B cell (primary cell): Measurements from ENCODE around the gene CMTM6. TPM values are rescaled to one million over a fixed set of nuclear protein-coding genes. Genes with fewer than 3 reads are reported as not detected.
"Not testable (repeated sequence)": the region's sequence is repeated elsewhere in the genome, so short reads cannot be mapped to it uniquely, and the experiment has no call there.

Source experiments
- ATAC-seq: fragments of 200-7000 bp; cut with Tn5 transposase; one replicate; pipeline ENCODE4 v1.10.0; 2021; ENCODE audit warnings: low read depth, mild to moderate bottlenecking, moderate number of reproducible peaks, moderate library complexity
- CTCF ChIA-PET: fragments of 350-600 bp; sonication (Branson Sonifier 250); formaldehyde crosslinking; loops from one replicate; lab custom pipeline; 2021; ENCODE audit warnings: antibody characterized with exemption, inconsistent platforms; lab: Charles Lee
- POLR2A ChIA-PET: fragments of 350-600 bp; sonication (Branson Sonifier 250); formaldehyde crosslinking; loops from one replicate; lab custom pipeline; 2021; ENCODE audit warnings: antibody characterized with exemption; lab: Charles Lee
- DNase-seq: peaks from one replicate; pipeline ENCODE4 v3.0.0; 2013
- H2AFZ ChIP-seq: 2 replicates; pipeline ENCODE4 v1.6.1; 2012; ENCODE audit warnings: mild to moderate bottlenecking, low read depth, low read length; ENCODE audit not compliant: insufficient read depth, poor library complexity, severe bottlenecking
- H3K27ac ChIP-seq, 2 donors: 1 replicate in 1 of 2; 2 replicates in 1 of 2; pipeline ENCODE4 v1.5.1; 2012 to 2013; ENCODE audit warnings: low read length in 2 of 2, mild to moderate bottlenecking in 2 of 2, moderate library complexity in 1 of 2
- H3K27me3 ChIP-seq, 4 experiments: fragments of 200-600 bp in 1 of 4; sonication (generic) in 1 of 4; replicated peaks in 1 of 4; 1 replicate in 2 of 4; 2 replicates in 2 of 4; pipeline versions ENCODE4 v1.6.1 to v1.7.0; 2013 to 2016; ENCODE audit warnings: low read length in 3 of 4, mild to moderate bottlenecking in 2 of 4, mixed read lengths in 1 of 4, moderate library complexity in 1 of 4; ENCODE audit not compliant: insufficient read depth in 4 of 4, control insufficient read depth in 3 of 4; ENCODE audit errors: control extremely low read depth in 1 of 4
- H3K36me3 ChIP-seq, 2 experiments: replicated peaks in 1 of 2; 1 replicate in 1 of 2; 2 replicates in 1 of 2; pipeline versions ENCODE4 v1.6.1 to v1.7.1; 2013; ENCODE audit warnings: low read length in 1 of 2; ENCODE audit not compliant: insufficient read depth in 2 of 2, control insufficient read depth in 1 of 2; ENCODE audit errors: control extremely low read depth in 1 of 2, extremely low read depth in 1 of 2
- H3K4me1 ChIP-seq, 2 donors: fragments of 200-600 bp in 1 of 2; sonication (generic) in 1 of 2; 1 replicate in 1 of 2; 2 replicates in 1 of 2; pipeline versions ENCODE4 v1.5.1 to v1.6.1; 2013 to 2017; ENCODE audit warnings: low read length in 2 of 2; ENCODE audit not compliant: control insufficient read depth in 2 of 2, insufficient read depth in 2 of 2
- H3K4me2 ChIP-seq: replicated peaks from 2 replicates; pipeline ENCODE3; 2012; ENCODE audit warnings: mild to moderate bottlenecking, low read depth, low read length; ENCODE audit not compliant: poor library complexity, severe bottlenecking
- H3K4me3 ChIP-seq, 5 experiments: fragments of 200-600 bp in 1 of 5; sonication (generic) in 1 of 5; 1 replicate in 3 of 5; 2 replicates in 2 of 5; pipeline versions ENCODE4 v1.5.1 to v1.7.0; 2011 to 2016; ENCODE audit warnings: low read length in 4 of 5, mild to moderate bottlenecking in 4 of 5, low read depth in 2 of 5, control low read depth in 1 of 5, moderate library complexity in 1 of 5; ENCODE audit not compliant: insufficient read depth in 1 of 5; ENCODE audit errors: control extremely low read depth in 1 of 5, extremely low read depth in 1 of 5
- H3K79me2 ChIP-seq: fragments of 200-600 bp; sonication (generic); one replicate; pipeline ENCODE4 v1.6.0; 2016; ENCODE audit warnings: low read length; ENCODE audit not compliant: control insufficient read depth, insufficient read depth
- H3K9ac ChIP-seq: fragments of 200-600 bp; sonication (generic); 2 replicates; pipeline ENCODE4 v1.6.1; 2017; ENCODE audit warnings: mild to moderate bottlenecking, low read length, moderate library complexity
- H3K9me3 ChIP-seq, 3 donors: one replicate each; pipeline versions ENCODE4 v1.6.1 to v1.7.1; 2013; ENCODE audit warnings: low read length in 2 of 3; ENCODE audit not compliant: control insufficient read depth in 2 of 3, insufficient read depth in 1 of 3; ENCODE audit errors: control extremely low read depth in 1 of 3
- H4K20me1 ChIP-seq: 2 replicates; pipeline ENCODE4 v1.6.0; 2012; ENCODE audit warnings: mild to moderate bottlenecking, low read length; ENCODE audit not compliant: insufficient read depth, control insufficient read depth, poor library complexity, severe bottlenecking
- H3K27ac Mint-ChIP-seq: one replicate; pipeline ENCODE4 v1.8.0; 2021; ENCODE audit warnings: mixed read lengths
- H3K27me3 Mint-ChIP-seq: one replicate; pipeline ENCODE4 v1.8.0; 2021; ENCODE audit warnings: mixed read lengths
- H3K4me1 Mint-ChIP-seq: one replicate; pipeline ENCODE4 v1.8.0; 2021; ENCODE audit warnings: mixed read lengths
- H3K4me3 Mint-ChIP-seq: one replicate; pipeline ENCODE4 v1.8.0; 2021; ENCODE audit warnings: mixed read lengths
- H3K9me3 Mint-ChIP-seq: one replicate; pipeline ENCODE4 v1.8.0; 2022; ENCODE audit warnings: mixed read lengths; ENCODE audit not compliant: insufficient read depth
- EZH2 ChIP-seq: IDR thresholded peaks from 2 replicates; pipeline ENCODE4 v1.6.1; 2012; ENCODE audit warnings: borderline replicate concordance, low read depth, mild to moderate bottlenecking, moderate library complexity, low read length; ENCODE audit not compliant: insufficient read depth, poor library complexity, severe bottlenecking
- WGBS: methylation state at CpG from one replicate; pipeline ENCODE4 v1.1.5; 2013; ENCODE audit warnings: missing lambda C conversion rate; ENCODE audit not compliant: insufficient coverage; 5-methylcytosine and 5-hydroxymethylcytosine counted together
- intact Hi-C: fragments of 100-400 bp; cut with micrococcal nuclease; formaldehyde crosslinking; loops from one replicate; pipeline ENCODE4 v1.10.0; 2022
- polyA plus RNA-seq: library from polyadenylated mRNA; depleted of rRNA; stranded (reverse); fragments of >200 nt; gene quantifications from 2 replicates; pipeline ENCODE4 v1.2.3, GENCODE V29; 2012
- total RNA-seq, 2 donors: library from RNA; stranded (reverse); fragments of 120-200 nt in 1 of 2; gene quantifications; 1 replicate in 1 of 2; 2 replicates in 1 of 2; pipeline versions ENCODE4 v1.2.3 to v1.2.4, GENCODE V29; 2013 to 2022
- TF ChIP-seq, protein P1 (sequence below): fragments of 200-600 bp; IDR thresholded peaks from one replicate; pipeline ENCODE4 v1.8.0; 2022; ENCODE audit warnings: antibody characterized with exemption, mild to moderate bottlenecking

CMTM6 gene
- total and polyA plus RNA-seq, 2 donors (not counting 1 experiment from before 2014, with no cell fraction given), result 19.2 to 66.3 TPM

DNA sequence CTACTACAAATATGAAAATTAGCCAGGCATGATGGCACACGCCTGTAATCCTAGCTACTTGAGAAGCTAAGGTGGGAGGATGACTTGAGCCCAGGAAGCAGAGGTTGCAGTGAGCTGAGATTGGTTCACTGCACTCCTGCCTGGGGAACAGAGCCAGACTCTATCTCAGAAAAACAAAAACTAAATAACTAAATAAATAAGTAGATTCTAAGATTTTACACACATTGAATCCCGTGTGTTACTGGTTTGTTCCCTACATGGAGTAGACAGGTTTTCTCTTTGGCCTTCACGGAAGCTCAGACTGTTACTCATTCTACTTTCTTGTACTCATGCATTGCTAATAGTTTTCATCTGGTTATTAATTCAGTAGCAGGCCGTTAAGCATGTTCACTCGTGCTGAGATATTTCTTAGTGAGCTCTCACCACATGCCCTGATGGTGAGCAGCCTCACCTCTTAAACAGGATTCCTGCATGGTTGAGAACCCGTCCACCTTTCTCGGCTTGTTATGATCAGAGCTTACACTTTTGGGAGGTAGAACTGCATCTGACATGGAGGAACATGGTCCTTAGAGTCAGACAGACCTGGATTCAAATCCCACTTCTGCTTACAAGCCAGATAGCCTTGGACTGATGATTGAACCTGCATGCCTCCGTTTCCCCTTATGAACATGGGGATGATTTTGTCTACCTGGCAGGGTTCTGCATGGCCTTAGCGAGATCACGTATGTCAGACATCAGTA is 61.9 kb downstream of the CMTM6 start:
- Histone ChIP-seq H3K27me3 (no peaks in the 10 kb centered on the region), H3K4me2 (peak overlapping the region; percentile 69), H3K4me3 (no peak overlapping the region), H3K4me1 (peaks cover 64 to 65% of the 10 kb centered on the region in 2 donors), H3K27ac (peak overlapping the region; percentile 81 to 82), H3K36me3 (peaks cover 5 to 15% of the 10 kb centered on the region in 2 experiments), H3K9ac (no peak overlapping the region), H2AFZ (no peak overlapping the region), H3K9me3 (no peaks in the 10 kb centered on the region), H3K79me2 (peaks cover 95% of the 10 kb centered on the region), H4K20me1 (no peaks in the 10 kb centered on the region)
- WGBS, result 34% methylated on average over 4 of the region's 10 CpGs
- ATAC-seq (no peak), DNase-seq (no peak)
- ChIA-PET POLR2A (interaction anchor here (0.5 to 1.4 kb wide), 9 partner anchors 11 to 584 kb away, joined by 3 to 9 read pairs (median 4); no protein-coding TSS in a partner anchor), CTCF (interaction anchor here (0.7 to 6.7 kb wide), 10 partner anchors 11 to 146 kb away, joined by 3 to 56 read pairs (median 6); no protein-coding TSS in a partner anchor)
- intact Hi-C loops, result no loop called here
- peak overlapping the region; percentile 81 for H3K4me3 Mint-ChIP-seq
- no peaks in the 10 kb centered on the region for H3K27me3 Mint-ChIP-seq
- TF ChIP-seq, protein P1, sequence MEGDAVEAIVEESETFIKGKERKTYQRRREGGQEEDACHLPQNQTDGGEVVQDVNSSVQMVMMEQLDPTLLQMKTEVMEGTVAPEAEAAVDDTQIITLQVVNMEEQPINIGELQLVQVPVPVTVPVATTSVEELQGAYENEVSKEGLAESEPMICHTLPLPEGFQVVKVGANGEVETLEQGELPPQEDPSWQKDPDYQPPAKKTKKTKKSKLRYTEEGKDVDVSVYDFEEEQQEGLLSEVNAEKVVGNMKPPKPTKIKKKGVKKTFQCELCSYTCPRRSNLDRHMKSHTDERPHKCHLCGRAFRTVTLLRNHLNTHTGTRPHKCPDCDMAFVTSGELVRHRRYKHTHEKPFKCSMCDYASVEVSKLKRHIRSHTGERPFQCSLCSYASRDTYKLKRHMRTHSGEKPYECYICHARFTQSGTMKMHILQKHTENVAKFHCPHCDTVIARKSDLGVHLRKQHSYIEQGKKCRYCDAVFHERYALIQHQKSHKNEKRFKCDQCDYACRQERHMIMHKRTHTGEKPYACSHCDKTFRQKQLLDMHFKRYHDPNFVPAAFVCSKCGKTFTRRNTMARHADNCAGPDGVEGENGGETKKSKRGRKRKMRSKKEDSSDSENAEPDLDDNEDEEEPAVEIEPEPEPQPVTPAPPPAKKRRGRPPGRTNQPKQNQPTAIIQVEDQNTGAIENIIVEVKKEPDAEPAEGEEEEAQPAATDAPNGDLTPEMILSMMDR, result no peak
- no peak for TF ChIP-seq EZH2
- no peaks in the 10 kb centered on the region for H3K9me3 Mint-ChIP-seq
- peaks cover 80% of the 10 kb centered on the region for H3K4me1 Mint-ChIP-seq
- peak overlapping the region; percentile 96 for H3K27ac Mint-ChIP-seq

DNA sequence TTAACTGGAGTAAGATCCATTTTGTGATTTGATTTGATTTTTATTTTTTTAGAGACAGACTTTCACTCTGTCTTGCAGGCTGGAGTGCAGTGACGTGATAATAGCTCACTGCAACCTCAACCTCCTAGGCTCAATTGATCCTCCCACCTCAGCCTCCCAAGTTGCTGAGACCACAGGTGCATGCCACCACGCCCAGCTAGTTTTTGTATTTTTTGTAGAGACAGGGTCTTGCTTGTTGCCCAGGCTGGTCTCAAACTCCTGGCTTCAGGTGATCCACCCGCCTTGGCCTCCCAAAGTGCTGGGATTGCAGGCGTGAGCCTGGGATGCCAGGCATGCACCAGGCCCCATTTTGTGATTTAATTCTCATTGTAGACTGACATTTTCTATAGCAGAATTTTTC is 63.2 kb downstream of the CMTM6 start:
- peak; percentile 19 for ATAC-seq
- ChIA-PET POLR2A (interaction anchor here (0.7 to 2.6 kb wide), 6 partner anchors 10 to 28 kb away, joined by 3 to 10 read pairs (median 4); no protein-coding TSS in a partner anchor), CTCF (interaction anchor here (0.8 to 6.7 kb wide), 13 partner anchors 12 to 142 kb away, joined by 3 to 56 read pairs (median 8); partner anchors contain the start of gene CMTM7)
- Histone ChIP-seq H3K36me3 (peaks cover 5 to 15% of the 10 kb centered on the region in 2 experiments), H3K4me1 (peaks cover 68 to 71% of the 10 kb centered on the region in 2 donors), H3K79me2 (peaks cover 97% of the 10 kb centered on the region), H3K9ac (peak overlapping the region; percentile 38), H3K4me2 (peak overlapping the region; percentile 69), H3K27ac (peak overlapping the region; percentile 81 to 82), H3K4me3 (peak overlapping the region in 1 of 5 experiments; percentile 18)
- not testable (repeated sequence) for H3K27me3 Mint-ChIP-seq, H3K27me3 ChIP-seq, H4K20me1 ChIP-seq, H3K9me3 Mint-ChIP-seq, H2AFZ ChIP-seq, H3K9me3 ChIP-seq, DNase-seq
- peaks cover 83% of the 10 kb centered on the region for H3K4me1 Mint-ChIP-seq
- intact Hi-C loops, result loop anchor here (1.0 kb wide), 4 partner anchors 11 to 40 kb away; no protein-coding TSS in a partner anchor
- peak overlapping the region; percentile 81 for H3K4me3 Mint-ChIP-seq
- peak overlapping the region; percentile 96 for H3K27ac Mint-ChIP-seq
- WGBS, result 100% methylated on average over 2 of the region's 4 CpGs
